Adrenal gland (tissue), 5 donors: ENCODE results near the gene MRC2.

Source experiments
- CTCF ChIP-seq, 6 experiments: fragments of 450-650 bp in 4 of 6; fragments of 200-600 bp in 2 of 6; sonication (generic) in 1 of 6; IDR thresholded peaks; 1 replicate in 5 of 6; 2 replicates in 1 of 6; pipeline versions ENCODE4 v1.5.1 to v1.8.0; 2016 to 2021; ENCODE audit warnings: antibody characterized with exemption in 6 of 6, mild to moderate bottlenecking in 2 of 6, moderate library complexity in 1 of 6
- POLR2A ChIP-seq, 2 donors: fragments of 450-650 bp; IDR thresholded peaks; one replicate each; pipeline ENCODE4 v1.6.1; 2017; ENCODE audit warnings: antibody characterized with exemption in 2 of 2, mild to moderate bottlenecking in 2 of 2, moderate library complexity in 1 of 2
- donor health status: DM: no; HTN: no; CAD: no.

DNA sequence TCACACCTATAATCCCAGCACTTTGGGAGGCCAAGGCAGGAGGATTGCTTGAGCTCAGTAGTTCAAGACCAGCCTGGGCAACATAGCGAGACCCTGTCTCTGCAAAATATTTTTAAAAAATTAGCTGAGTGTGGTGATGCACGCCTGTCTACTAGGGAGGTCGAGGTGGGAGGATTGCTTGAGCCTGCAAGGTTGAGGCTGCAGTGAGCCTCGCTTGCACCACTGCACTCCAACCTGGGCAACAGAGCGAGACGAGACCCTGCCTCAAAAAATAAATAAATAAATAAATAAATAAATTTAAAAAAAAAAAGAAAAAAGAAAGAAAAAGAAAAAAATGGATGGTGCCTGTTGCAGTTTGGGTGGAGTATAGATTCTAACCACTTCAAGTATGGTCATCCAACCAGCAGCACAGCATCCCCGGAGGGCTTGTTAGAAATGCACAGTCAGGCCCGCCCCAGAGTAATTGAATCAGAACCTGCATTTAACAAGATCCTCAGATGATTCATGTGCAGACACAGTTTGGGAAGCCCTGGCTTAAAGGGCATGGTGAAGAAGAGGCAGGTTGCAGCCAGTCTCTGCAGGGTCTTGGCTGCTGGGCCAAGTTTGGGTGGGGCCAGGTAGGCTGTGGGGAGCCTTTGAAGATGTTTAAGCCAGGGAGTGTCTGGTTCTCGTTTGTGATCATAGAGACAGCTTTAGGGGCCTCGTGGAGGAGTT is 40.8 kb downstream of the MRC2 start:
- TF ChIP-seq POLR2A (IDR thresholded peaks at IDR 0.05) (no peak), CTCF (IDR thresholded peaks at IDR 0.05) (no peak)
